Ishikawa (cell line): Measurements from ENCODE around the gene AVP.

Source experiments
- CEBPB ChIP-seq: IDR thresholded peaks from 2 replicates; pipeline ENCODE4 v1.6.1; 2012
- CREB1 ChIP-seq: IDR thresholded peaks from 2 replicates; pipeline ENCODE4 v1.6.1; 2012; ENCODE audit warnings: low read depth
- EGR1 ChIP-seq: IDR thresholded peaks from 2 replicates; pipeline ENCODE4 v1.6.1; 2012
- EP300 ChIP-seq: IDR thresholded peaks from 2 replicates; pipeline ENCODE4 v1.6.1; 2012; ENCODE audit warnings: borderline replicate concordance
- FOXM1 ChIP-seq: IDR thresholded peaks from 2 replicates; pipeline ENCODE4 v1.6.1; 2012; ENCODE audit warnings: low read depth, borderline replicate concordance
- MAX ChIP-seq: IDR thresholded peaks from 2 replicates; pipeline ENCODE4 v1.6.1; 2012
- NFIC ChIP-seq: IDR thresholded peaks from 2 replicates; pipeline ENCODE4 v1.6.1; 2012
- RAD21 ChIP-seq: IDR thresholded peaks from 2 replicates; pipeline ENCODE4 v1.6.1; 2012; ENCODE audit warnings: low read depth
- REST ChIP-seq: IDR thresholded peaks from 2 replicates; pipeline ENCODE4 v1.6.1; 2012; ENCODE audit warnings: low read depth, mild to moderate bottlenecking
- TAF1 ChIP-seq: IDR thresholded peaks from 2 replicates; pipeline ENCODE4 v1.6.1; 2012; ENCODE audit warnings: low read depth, mild to moderate bottlenecking
- TCF12 ChIP-seq: IDR thresholded peaks from 2 replicates; pipeline ENCODE4 v1.6.1; 2012; ENCODE audit warnings: low read depth
- TEAD4 ChIP-seq: IDR thresholded peaks from 2 replicates; pipeline ENCODE4 v1.6.1; 2012
- USF1 ChIP-seq: IDR thresholded peaks from 2 replicates; pipeline ENCODE4 v1.6.1; 2012
- YY1 ChIP-seq: IDR thresholded peaks from 2 replicates; pipeline ENCODE4 v1.6.1; 2012; ENCODE audit warnings: low read depth
- ZBTB7A ChIP-seq: IDR thresholded peaks from 2 replicates; pipeline ENCODE4 v1.6.1; 2012; ENCODE audit warnings: low read depth

Gene AVP

GRCh38 chr20:3084283-3084985, at the start of gene AVP:
Gene AVP (minus strand): TSS chr20:3084724. CDS start chr20:3084674, 50 bp downstream.
- no peak for TF ChIP-seq EGR1
- TF ChIP-seq TCF12, result no peak
- no peak for TF ChIP-seq NFIC
- no peak for TF ChIP-seq REST
- TF ChIP-seq CEBPB, result no peak
- TF ChIP-seq ZBTB7A, result no peak
- TF ChIP-seq TEAD4, result no peak
- no peak for TF ChIP-seq RAD21
- TF ChIP-seq USF1, result no peak
- TF ChIP-seq MAX, result no peak
- TF ChIP-seq EP300, result no peak
- no peak for TF ChIP-seq YY1
- TF ChIP-seq FOXM1, result no peak
- no peak for TF ChIP-seq TAF1
- TF ChIP-seq CREB1, result no peak

- TF ChIP-seq REST, result no peak
These were observed 49.6 kb upstream of the AVP start for GRCh38 chr20:3134151-3134550.

GRCh38 chr20:3133155-3133554, 48.6 kb upstream of the AVP start:
- TF ChIP-seq EGR1 (no peak), REST (no peak), TEAD4 (no peak)

- TF ChIP-seq RAD21 (no peak), TAF1 (no peak), FOXM1 (no peak), EGR1 (no peak), USF1 (no peak), MAX (no peak), EP300 (no peak), REST (no peak), TCF12 (no peak), YY1 (no peak), TEAD4 (no peak), CEBPB (no peak), NFIC (no peak)
These were observed 45.6 kb upstream of the AVP start for GRCh38 chr20:3130051-3130600.
